ENCODE measurements around the gene SDCCAG8. TPM values are rescaled to one million over a fixed set of nuclear protein-coding genes. Genes with fewer than 3 reads are reported as not detected.

SDCCAG8 gene
- total and polyA plus RNA-seq, 2 of the 8 experiments (the other 6 are each of a cell fraction or from before 2014, with no cell fraction given), result 15.6 to 21.0 TPM

DNA sequence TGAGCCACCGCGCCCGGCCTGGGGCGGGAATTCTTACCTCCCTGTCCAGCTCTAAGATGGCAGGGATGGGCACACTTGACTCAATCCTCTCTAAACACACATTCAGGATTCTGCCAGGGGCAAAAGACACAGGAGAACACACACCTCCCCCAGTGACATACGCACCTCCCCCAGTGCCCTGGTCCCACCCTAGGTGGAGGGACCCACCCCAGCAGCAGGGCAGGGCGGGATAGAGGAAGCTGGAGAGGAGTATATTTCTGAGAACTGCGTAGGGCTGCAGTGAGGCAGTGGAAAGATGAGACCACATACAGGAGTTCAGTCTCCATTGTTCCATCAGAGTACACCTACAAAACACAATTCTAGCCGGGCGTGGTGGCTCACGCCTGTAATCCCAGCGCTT lies 92.5 kb downstream of the SDCCAG8 start:
- H3K4ac ChIP-seq (replicated peaks; ENCODE audit: insufficient read length, low read depth, low read length), result no peak overlapping the region
- H4K5ac ChIP-seq (ENCODE audit: insufficient read length, low read depth, low read length), result no peak overlapping the region
- no peak overlapping the region for H3K23ac ChIP-seq (ENCODE audit: insufficient read length)
- H4K8ac ChIP-seq (ENCODE audit: extremely low read depth, insufficient read depth, low read length), result no peak overlapping the region
- no peaks in the 10 kb centered on the region for H4K20me1 ChIP-seq (replicated peaks in 1 of 2; ENCODE audit: control insufficient read depth in 1 of 2, insufficient read depth in 2 of 2, low read length in 2 of 2)
- H2BK12ac ChIP-seq (ENCODE audit: low read depth, low read length), result no peak overlapping the region
- H2BK5ac ChIP-seq (ENCODE audit: low read depth, low read length), result no peak overlapping the region
- no peak overlapping the region for H3K18ac ChIP-seq (ENCODE audit: extremely low read depth, low read length)
- H3K9me3 ChIP-seq (ENCODE audit: insufficient read depth in 2 of 2, low read depth in 1 of 2, low read length in 1 of 2), result no peaks in the 10 kb centered on the region
- no peak overlapping the region for H3K9ac ChIP-seq (replicated peaks in 1 of 4; ENCODE audit: extremely low read depth in 1 of 4, low read depth in 3 of 4, low read length in 3 of 4)
- no peak overlapping the region for H3K4me2 ChIP-seq (ENCODE audit: insufficient read depth in 1 of 2, low read depth in 2 of 2, low read length in 2 of 2)
- DNase-seq (ENCODE audit: low read depth in 1 of 2, low spot score in 2 of 2) (no peak), FAIRE-seq (no peak)
- no peaks in the 10 kb centered on the region for H3K27me3 ChIP-seq (replicated peaks in 1 of 4; ENCODE audit: control insufficient read depth in 3 of 4, extremely low read depth in 1 of 4, insufficient read depth in 3 of 4, low read length in 3 of 4)
- H3K27ac ChIP-seq (ENCODE audit: low read depth, low read length), result no peak overlapping the region
- no peak overlapping the region for H3K14ac ChIP-seq (ENCODE audit: insufficient read length)
- TF ChIP-seq MAFK (IDR thresholded peaks at IDR 0.05; ENCODE audit: low read depth, low read length) (no peak), POU5F1 (IDR thresholded peaks at IDR 0.05; ENCODE audit: low read depth, low read length) (no peak), GABPA (IDR thresholded peaks at IDR 0.05; ENCODE audit: borderline replicate concordance, insufficient read depth, low read length) (no peak), KDM5A (IDR thresholded peaks at IDR 0.05; ENCODE audit: low read length) (no peak), TCF12 (IDR thresholded peaks at IDR 0.05; ENCODE audit: low read depth, low read length) (no peak), FOSL1 (IDR thresholded peaks at IDR 0.05; ENCODE audit: insufficient read depth, low read depth, low read length) (no peak), SP1 (IDR thresholded peaks at IDR 0.05; ENCODE audit: low read depth, low read length) (no peak), JUND (IDR thresholded peaks at IDR 0.05; ENCODE audit: low read length) (no peak)
- TF ChIP-seq, protein P1, sequence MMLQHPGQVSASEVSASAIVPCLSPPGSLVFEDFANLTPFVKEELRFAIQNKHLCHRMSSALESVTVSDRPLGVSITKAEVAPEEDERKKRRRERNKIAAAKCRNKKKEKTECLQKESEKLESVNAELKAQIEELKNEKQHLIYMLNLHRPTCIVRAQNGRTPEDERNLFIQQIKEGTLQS (IDR thresholded peaks at IDR 0.05; ENCODE audit: insufficient read depth, low read depth, low read length), result no peak
- 91% methylated on average over 11 of the region's 11 CpGs; no CpG with 5 or more reads in 1 of the 2 experiments for WGBS, 2 experiments (ENCODE audit: extremely low coverage in 1 of 2, insufficient coverage in 1 of 2, insufficient read length in 1 of 2, insufficient replicate concordance in 2 of 2, low coverage in 1 of 2, low lambda C conversion rate in 2 of 2, missing lambda C conversion rate in 1 of 2)
- H3K36me3 ChIP-seq (ENCODE audit: control insufficient read depth in 2 of 4, insufficient read depth in 4 of 4, low read length in 3 of 4), result no peaks in the 10 kb centered on the region
- H3K4me3 ChIP-seq (ENCODE audit: extremely low read depth in 1 of 4, insufficient read depth in 2 of 4, low read depth in 3 of 4, low read length in 4 of 4), result no peak overlapping the region
- POLR2A ChIA-PET (ENCODE audit: partially characterized antibody), result no interaction called here
- no peak overlapping the region for H2AFZ ChIP-seq (ENCODE audit: low read length)
- H3K79me2 ChIP-seq (ENCODE audit: control insufficient read depth in 1 of 2, insufficient read depth in 2 of 2, low read length in 2 of 2), result no peaks in the 10 kb centered on the region
- no peaks in the 10 kb centered on the region for H3K79me1 ChIP-seq (ENCODE audit: low read depth, low read length)
- CTCF ChIA-PET (ENCODE audit: partially characterized antibody), result no interaction called here
- no peak overlapping the region for H4K91ac ChIP-seq (replicated peaks; ENCODE audit: insufficient read length, low read length)
- no peak overlapping the region for H3K56ac ChIP-seq (replicated peaks; ENCODE audit: insufficient read length, low read depth, low read length)
- H3K23me2 ChIP-seq (ENCODE audit: low read depth, low read length), result no peaks in the 10 kb centered on the region; the same call in 1 of the 2 replicates
- no peak overlapping the region for H2BK20ac ChIP-seq (ENCODE audit: low read length)
- no peaks in the 10 kb centered on the region for H3K4me1 ChIP-seq (replicated peaks in 1 of 4; ENCODE audit: control insufficient read depth in 3 of 4, insufficient read depth in 4 of 4, low read length in 3 of 4)
- H2AK5ac ChIP-seq (ENCODE audit: low read depth, low read length), result no peak overlapping the region
- H2BK15ac ChIP-seq (ENCODE audit: low read length), result no peak overlapping the region
- H2BK120ac ChIP-seq (replicated peaks; ENCODE audit: low read depth, low read length), result no peak overlapping the region

All from H1 (cell line).